H1 (cell line): ENCODE measurements around the gene ABHD16B. TPM values are rescaled to one million over a fixed set of nuclear protein-coding genes. Genes with fewer than 3 reads are reported as not detected.

Experiments used
- CTCF ChIA-PET: fragments of 300-600 bp; sonication (Branson Sonifier 250); formaldehyde crosslinking; loops from one replicate; lab custom pipeline; 2021; ENCODE audit not compliant: partially characterized antibody; lab: Charles Lee
- POLR2A ChIA-PET: fragments of 300-600 bp; sonication (Branson Sonifier 250); formaldehyde crosslinking; loops from one replicate; lab custom pipeline; 2021; ENCODE audit warnings: inconsistent platforms; ENCODE audit not compliant: partially characterized antibody; lab: Charles Lee
- DNase-seq, 2 experiments: peaks; one replicate each; pipeline versions ENCODE4 v3.0.0 to v3.0.0-alpha.2; 2010 to 2022; ENCODE audit warnings: low spot score in 2 of 2, low read depth in 1 of 2, mixed read lengths in 1 of 2
- FAIRE-seq: peaks from 2 replicates; lab custom pipeline; 2011; peaks lifted over from hg19 to GRCh38; lab: Jason Lieb, UNC
- H2AFZ ChIP-seq: 2 replicates; pipeline ENCODE4 v1.8.1; 2012; ENCODE audit warnings: low read length, inconsistent platforms
- H2AK5ac ChIP-seq: 2 replicates; pipeline ENCODE4 v1.6.1; 2013; ENCODE audit warnings: low read depth, low read length
- H2BK120ac ChIP-seq: replicated peaks from 2 replicates; pipeline ENCODE3; 2013; ENCODE audit warnings: low read depth, low read length, inconsistent platforms
- H2BK12ac ChIP-seq: 2 replicates; pipeline ENCODE4 v1.6.1; 2013; ENCODE audit warnings: low read depth, low read length
- H2BK15ac ChIP-seq: 2 replicates; pipeline ENCODE4 v1.6.1; 2013; ENCODE audit warnings: low read length
- H2BK20ac ChIP-seq: 2 replicates; pipeline ENCODE4 v1.6.1; 2013; ENCODE audit warnings: low read length
- H2BK5ac ChIP-seq: 2 replicates; pipeline ENCODE4 v1.6.1; 2013; ENCODE audit warnings: low read depth, low read length
- H3K14ac ChIP-seq: 2 replicates; pipeline ENCODE4 v1.6.1; 2013; ENCODE audit warnings: inconsistent platforms; ENCODE audit not compliant: insufficient read length
- H3K18ac ChIP-seq: 2 replicates; pipeline ENCODE4 v1.6.1; 2013; ENCODE audit warnings: low read length; ENCODE audit errors: extremely low read depth
- H3K23ac ChIP-seq: 2 replicates; pipeline ENCODE4 v1.6.1; 2013; ENCODE audit warnings: inconsistent platforms; ENCODE audit not compliant: insufficient read length
- H3K23me2 ChIP-seq: 2 replicates; pipeline ENCODE4 v1.6.1; 2013; ENCODE audit warnings: low read depth, low read length
- H3K27ac ChIP-seq: 2 replicates; pipeline ENCODE4 v1.6.1; 2011; ENCODE audit warnings: low read depth, low read length, inconsistent platforms
- H3K27me3 ChIP-seq, 4 experiments: replicated peaks in 1 of 4; 1 replicate in 1 of 4; 2 replicates in 3 of 4; pipeline versions ENCODE4 v1.6.1 to v1.8.1; 2011 to 2013; ENCODE audit warnings: low read length in 3 of 4, mild to moderate bottlenecking in 3 of 4, inconsistent platforms in 2 of 4, mixed read lengths in 2 of 4, moderate library complexity in 1 of 4; ENCODE audit not compliant: control insufficient read depth in 3 of 4, insufficient read depth in 3 of 4; ENCODE audit errors: extremely low read depth in 1 of 4
- H3K36me3 ChIP-seq, 4 experiments: 2 replicates each; pipeline versions ENCODE4 v1.6.1 to v1.8.1; 2011 to 2013; ENCODE audit warnings: mild to moderate bottlenecking in 4 of 4, low read length in 3 of 4, moderate library complexity in 2 of 4, control low read depth in 1 of 4, inconsistent platforms in 1 of 4; ENCODE audit not compliant: insufficient read depth in 4 of 4, control insufficient read depth in 2 of 4
- H3K4ac ChIP-seq: replicated peaks from 2 replicates; pipeline ENCODE3; 2013; ENCODE audit warnings: low read length, low read depth, mixed read lengths, inconsistent platforms; ENCODE audit not compliant: insufficient read length
- H3K4me1 ChIP-seq, 4 experiments: replicated peaks in 1 of 4; 1 replicate in 1 of 4; 2 replicates in 3 of 4; pipeline versions ENCODE4 v1.6.1 to v1.8.1; 2011 to 2013; ENCODE audit warnings: low read length in 3 of 4, inconsistent platforms in 2 of 4, mixed read lengths in 1 of 4; ENCODE audit not compliant: insufficient read depth in 4 of 4, control insufficient read depth in 3 of 4
- H3K4me2 ChIP-seq, 2 experiments: 2 replicates each; pipeline versions ENCODE4 v1.6.1 to v1.8.1; 2011 to 2013; ENCODE audit warnings: low read depth in 2 of 2, low read length in 2 of 2, control low read depth in 1 of 2, inconsistent platforms in 1 of 2, mild to moderate bottlenecking in 1 of 2; ENCODE audit not compliant: insufficient read depth in 1 of 2
- H3K4me3 ChIP-seq, 4 experiments: fragments of 200-600, 300-600 bp in 1 of 4; sonication (generic), shearing (Covaris generic), sonication (Bioruptor Twin) in 1 of 4; 2 replicates each; pipeline versions ENCODE4 v1.5.1 to v1.8.1; 2011 to 2016; ENCODE audit warnings: low read length in 4 of 4, low read depth in 3 of 4, control low read depth in 2 of 4, inconsistent platforms in 2 of 4, mild to moderate bottlenecking in 2 of 4, mixed read lengths in 1 of 4, moderate library complexity in 1 of 4; ENCODE audit not compliant: insufficient read depth in 2 of 4; ENCODE audit errors: extremely low read depth in 1 of 4
- H3K56ac ChIP-seq: replicated peaks from 2 replicates; pipeline ENCODE3; 2013; ENCODE audit warnings: low read depth, mild to moderate bottlenecking, mixed read lengths, low read length, inconsistent platforms; ENCODE audit not compliant: insufficient read length
- H3K79me1 ChIP-seq: 2 replicates; pipeline ENCODE4 v1.6.1; 2013; ENCODE audit warnings: low read depth, low read length, control low read depth
- H3K79me2 ChIP-seq, 2 experiments: 2 replicates each; pipeline versions ENCODE4 v1.6.1 to v1.8.1; 2012 to 2013; ENCODE audit warnings: low read length in 2 of 2, mild to moderate bottlenecking in 2 of 2, inconsistent platforms in 1 of 2; ENCODE audit not compliant: insufficient read depth in 2 of 2, control insufficient read depth in 1 of 2
- H3K9ac ChIP-seq, 4 experiments: replicated peaks in 1 of 4; 1 replicate in 1 of 4; 2 replicates in 3 of 4; pipeline versions ENCODE4 v1.6.1 to v1.8.1; 2011 to 2013; ENCODE audit warnings: low read depth in 3 of 4, low read length in 3 of 4, control low read depth in 2 of 4, mild to moderate bottlenecking in 2 of 4, moderate library complexity in 2 of 4, inconsistent platforms in 1 of 4; ENCODE audit errors: extremely low read depth in 1 of 4
- H3K9me3 ChIP-seq, 2 experiments: 2 replicates each; pipeline versions ENCODE4 v1.6.1 to v1.8.1; 2012 to 2013; ENCODE audit warnings: mild to moderate bottlenecking in 2 of 2, moderate library complexity in 2 of 2, control low read depth in 1 of 2, inconsistent platforms in 1 of 2, low read depth in 1 of 2, low read length in 1 of 2, mixed read lengths in 1 of 2; ENCODE audit not compliant: insufficient read depth in 2 of 2
- H4K20me1 ChIP-seq, 2 experiments: replicated peaks in 1 of 2; 2 replicates each; pipeline versions ENCODE3 to v1.8.1; 2011 to 2013; ENCODE audit warnings: inconsistent platforms in 2 of 2, low read length in 2 of 2, mild to moderate bottlenecking in 1 of 2; ENCODE audit not compliant: insufficient read depth in 2 of 2, control insufficient read depth in 1 of 2
- H4K5ac ChIP-seq: 2 replicates; pipeline ENCODE4 v1.6.1; 2013; ENCODE audit warnings: low read length, low read depth, mixed read lengths, inconsistent platforms; ENCODE audit not compliant: insufficient read length
- H4K8ac ChIP-seq: 2 replicates; pipeline ENCODE4 v1.8.0; 2013; ENCODE audit warnings: mild to moderate bottlenecking, moderate library complexity, low read length, inconsistent platforms; ENCODE audit not compliant: insufficient read depth; ENCODE audit errors: extremely low read depth
- H4K91ac ChIP-seq: replicated peaks from 2 replicates; pipeline ENCODE3; 2013; ENCODE audit warnings: low read length, mixed read lengths, inconsistent platforms; ENCODE audit not compliant: insufficient read length
- EZH2 ChIP-seq: fragments of 200-600 bp; sonication (generic); IDR thresholded peaks from 2 replicates; pipeline ENCODE4 v1.7.1; 2012; ENCODE audit warnings: low read depth, mild to moderate bottlenecking, moderate library complexity, low read length, inconsistent platforms; ENCODE audit not compliant: severe bottlenecking
- NRF1 ChIP-seq: IDR thresholded peaks from 2 replicates; pipeline ENCODE4 v1.6.1; 2011; ENCODE audit warnings: mild to moderate bottlenecking, low read depth, low read length, improper control_type of control experiment
- RNF2 ChIP-seq: fragments of 200-900, 300-1000 bp; sonication (generic); IDR thresholded peaks from 2 replicates; pipeline ENCODE4 v1.7.1; 2016; ENCODE audit warnings: borderline replicate concordance, low read depth, mild to moderate bottlenecking, antibody characterized with exemption, low read length; ENCODE audit not compliant: poor library complexity, severe bottlenecking; ENCODE audit errors: missing control alignments
- RXRA ChIP-seq: IDR thresholded peaks from 2 replicates; pipeline ENCODE4 v1.6.1; 2011; ENCODE audit warnings: low read depth, mild to moderate bottlenecking, low read length, moderate library complexity; ENCODE audit not compliant: insufficient read depth
- SIX5 ChIP-seq: IDR thresholded peaks from 2 replicates; pipeline ENCODE4 v1.6.1; 2011; ENCODE audit warnings: mild to moderate bottlenecking, low read depth, low read length
- TCF12 ChIP-seq: IDR thresholded peaks from 2 replicates; pipeline ENCODE4 v1.6.1; 2011; ENCODE audit warnings: low read depth, mild to moderate bottlenecking, low read length
- WGBS, 2 experiments: shearing (Covaris generic) in 1 of 2; methylation state at CpG; one replicate each; pipeline versions ENCODE4 v1.1.6 to v1.1.7; 2013 to 2015; ENCODE audit warnings: low lambda C conversion rate in 2 of 2, mixed read lengths in 2 of 2, inconsistent platforms in 1 of 2, low coverage in 1 of 2, missing lambda C conversion rate in 1 of 2; ENCODE audit not compliant: insufficient replicate concordance in 2 of 2, insufficient coverage in 1 of 2, insufficient read length in 1 of 2; ENCODE audit errors: extremely low coverage in 1 of 2, missing lambda C conversion rate in 1 of 2; 5-methylcytosine and 5-hydroxymethylcytosine counted together
- polyA plus RNA-seq, 7 experiments: library from polyadenylated mRNA; depleted of rRNA in 3 of 7; stranded (reverse) in 5 of 7; unstranded in 2 of 7; fragments of >200 nt in 5 of 7; fragments of 200-250 nt in 2 of 7; gene quantifications; 1 replicate in 5 of 7; 2 replicates in 1 of 7; 4 replicates in 1 of 7; pipeline versions ENCODE4 v1.2.1 to v1.2.3, GENCODE V29; 2011 to 2013; ENCODE audit warnings: missing spikeins in 2 of 7, mixed read lengths in 2 of 7
- total RNA-seq: library from RNA; stranded (reverse); fragmentation: NEBNext Ultra II Directional; extraction: Animal tissue kit (Norgen Biotek cat#: 25700); gene quantifications from 2 replicates; pipeline ENCODE4 v1.2.1, GENCODE V29; 2021
- TF ChIP-seq, protein P1 (sequence below): IDR thresholded peaks from 2 replicates; pipeline ENCODE4 v1.6.1; 2012; ENCODE audit warnings: low read length, inconsistent platforms
- TF ChIP-seq, protein P2 (sequence below): IDR thresholded peaks from 2 replicates; pipeline ENCODE4 v1.6.1; 2012; ENCODE audit warnings: inconsistent platforms

ABHD16B gene
- total and polyA plus RNA-seq, 2 of the 8 experiments (the other 6 are each of a cell fraction or from before 2014, with no cell fraction given), result not detected

DNA sequence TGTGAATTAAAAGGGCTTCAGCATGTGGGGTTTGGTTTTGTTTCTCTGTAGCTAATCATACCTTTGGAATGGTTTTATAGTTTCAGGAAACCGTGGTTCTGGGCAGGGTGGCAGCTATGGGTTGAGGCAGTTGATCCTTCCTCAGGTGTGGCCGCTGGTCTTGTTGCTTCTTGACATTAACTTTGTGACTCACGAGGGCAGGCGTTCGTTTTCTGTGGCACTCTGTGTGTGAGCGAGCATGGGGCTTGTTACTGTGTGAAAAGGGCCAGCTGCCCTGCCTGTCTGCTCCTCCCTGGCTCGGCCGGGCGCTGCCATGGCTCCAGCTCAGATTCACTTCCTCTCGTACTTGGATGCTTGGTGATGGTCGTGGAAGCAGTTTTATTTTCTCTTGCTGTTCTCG is 49.9 kb downstream of the ABHD16B start:
- no peak overlapping the region for H3K4me2 ChIP-seq

More for the DNA sequence above, 49.9 kb downstream of the ABHD16B start:
- Histone ChIP-seq H2BK120ac (no peak overlapping the region), H3K36me3 (no peaks in the 10 kb centered on the region), H3K4ac (no peak overlapping the region), H3K23ac (no peak overlapping the region), H3K4me3 (no peak overlapping the region), H2BK15ac (no peak overlapping the region), H3K4me1 (no peaks in the 10 kb centered on the region; a peak in 2 of 7 replicates), H4K91ac (no peak overlapping the region), H3K14ac (no peak overlapping the region), H2BK20ac (no peak overlapping the region), H3K79me2 (peaks cover 0 to 40% of the 10 kb centered on the region in 2 experiments; a peak in 2 of 4 replicates), H4K5ac (no peak overlapping the region), H3K27ac (no peak overlapping the region), H2AK5ac (no peak overlapping the region; the same call in 1 of the 2 replicates), H3K27me3 (no peaks in the 10 kb centered on the region), H3K9ac (no peak overlapping the region), H3K18ac (no peak overlapping the region), H3K9me3 (no peaks in the 10 kb centered on the region; a peak in 1 of 4 replicates), H3K79me1 (peaks cover 8% of the 10 kb centered on the region), H2BK12ac (no peak overlapping the region), H2BK5ac (no peak overlapping the region), H2AFZ (no peak overlapping the region), H4K8ac (no peak overlapping the region), H3K23me2 (no peaks in the 10 kb centered on the region), H3K56ac (no peak overlapping the region), H4K20me1 (peaks cover 0 to 9% of the 10 kb centered on the region in 2 experiments)
- 88% methylated on average over 12 of the region's 12 CpGs; no CpG with 5 or more reads in 1 of the 2 experiments for WGBS, 2 experiments
- FAIRE-seq (no peak), DNase-seq (no peak)
- POLR2A ChIA-PET, result interaction anchor here (1.1 to 1.5 kb wide), 2 partner anchors 47 to 69 kb away, joined by 5 to 6 read pairs; partner anchors contain the start of genes SAMD10 and TPD52L2
- CTCF ChIA-PET, result interaction anchor here (0.7 to 2.9 kb wide), 15 partner anchors 8 to 325 kb away, joined by 3 to 12 read pairs (median 4); no protein-coding TSS in a partner anchor
- TF ChIP-seq SIX5 (no peak), RNF2 (no peak), NRF1 (no peak), TCF12 (no peak), RXRA (no peak), EZH2 (no peak)
- TF ChIP-seq, protein P1, sequence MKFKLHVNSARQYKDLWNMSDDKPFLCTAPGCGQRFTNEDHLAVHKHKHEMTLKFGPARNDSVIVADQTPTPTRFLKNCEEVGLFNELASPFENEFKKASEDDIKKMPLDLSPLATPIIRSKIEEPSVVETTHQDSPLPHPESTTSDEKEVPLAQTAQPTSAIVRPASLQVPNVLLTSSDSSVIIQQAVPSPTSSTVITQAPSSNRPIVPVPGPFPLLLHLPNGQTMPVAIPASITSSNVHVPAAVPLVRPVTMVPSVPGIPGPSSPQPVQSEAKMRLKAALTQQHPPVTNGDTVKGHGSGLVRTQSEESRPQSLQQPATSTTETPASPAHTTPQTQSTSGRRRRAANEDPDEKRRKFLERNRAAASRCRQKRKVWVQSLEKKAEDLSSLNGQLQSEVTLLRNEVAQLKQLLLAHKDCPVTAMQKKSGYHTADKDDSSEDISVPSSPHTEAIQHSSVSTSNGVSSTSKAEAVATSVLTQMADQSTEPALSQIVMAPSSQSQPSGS, result no peak
- TF ChIP-seq, protein P2, sequence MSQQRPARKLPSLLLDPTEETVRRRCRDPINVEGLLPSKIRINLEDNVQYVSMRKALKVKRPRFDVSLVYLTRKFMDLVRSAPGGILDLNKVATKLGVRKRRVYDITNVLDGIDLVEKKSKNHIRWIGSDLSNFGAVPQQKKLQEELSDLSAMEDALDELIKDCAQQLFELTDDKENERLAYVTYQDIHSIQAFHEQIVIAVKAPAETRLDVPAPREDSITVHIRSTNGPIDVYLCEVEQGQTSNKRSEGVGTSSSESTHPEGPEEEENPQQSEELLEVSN, result no peak
